ENCODE data around the gene KRTAP17-1. TPM values are rescaled to one million over a fixed set of nuclear protein-coding genes. Genes with fewer than 3 reads are reported as not detected.

Gene KRTAP17-1
- total RNA-seq, 1 donor from 2014 or later: not detected

- H3K4me3 ChIP-seq (ENCODE audit: low read depth, low read length): no peak overlapping the region
- DNase-seq (ENCODE audit: low read depth): no peak
- TF ChIP-seq CTCF (conservative IDR thresholded peaks at IDR 0.05; ENCODE audit: low read depth, low read length): no peak
Measured at GRCh38 chr17:41338961-41339485, 23.5 kb upstream of the KRTAP17-1 start.

GRCh38 chr17:41335747-41336146 is 20.2 kb upstream of the KRTAP17-1 start:
- no peak for TF ChIP-seq CTCF (conservative IDR thresholded peaks at IDR 0.05; ENCODE audit: low read depth, low read length)
- H3K4me3 ChIP-seq (ENCODE audit: low read depth, low read length): no peak overlapping the region
- DNase-seq (ENCODE audit: low read depth): no peak

GRCh38 chr17:41334385-41335305 is 19.1 kb upstream of the KRTAP17-1 start:
- no peak overlapping the region for H3K4me3 ChIP-seq (ENCODE audit: low read depth, low read length)
- TF ChIP-seq CTCF (conservative IDR thresholded peaks at IDR 0.05; ENCODE audit: low read depth, low read length): no peak
- DNase-seq (ENCODE audit: low read depth): no peak

- DNase-seq (ENCODE audit: low read depth): no peak
- H3K4me3 ChIP-seq (ENCODE audit: low read depth, low read length): no peak overlapping the region
- TF ChIP-seq CTCF (conservative IDR thresholded peaks at IDR 0.05; ENCODE audit: low read depth, low read length): no peak
Measured at GRCh38 chr17:41333836-41334235, 18.3 kb upstream of the KRTAP17-1 start.

GRCh38 chr17:41333098-41333497 is 17.6 kb upstream of the KRTAP17-1 start:
- H3K4me3 ChIP-seq (ENCODE audit: low read depth, low read length): no peak overlapping the region
- no peak for TF ChIP-seq CTCF (conservative IDR thresholded peaks at IDR 0.05; ENCODE audit: low read depth, low read length)
- DNase-seq (ENCODE audit: low read depth): no peak

GRCh38 chr17:41332239-41332638 is 16.7 kb upstream of the KRTAP17-1 start:
- no peak for TF ChIP-seq CTCF (conservative IDR thresholded peaks at IDR 0.05; ENCODE audit: low read depth, low read length)
- H3K4me3 ChIP-seq (ENCODE audit: low read depth, low read length): no peak overlapping the region
- DNase-seq (ENCODE audit: low read depth): no peak
